ENCODE measurements around the gene NEK7. TPM values are rescaled to one million over a fixed set of nuclear protein-coding genes. Genes with fewer than 3 reads are reported as not detected.

NEK7 gene
- total and polyA plus RNA-seq, 2 experiments from 2014 or later = 25.6 to 86.9 TPM

DNA sequence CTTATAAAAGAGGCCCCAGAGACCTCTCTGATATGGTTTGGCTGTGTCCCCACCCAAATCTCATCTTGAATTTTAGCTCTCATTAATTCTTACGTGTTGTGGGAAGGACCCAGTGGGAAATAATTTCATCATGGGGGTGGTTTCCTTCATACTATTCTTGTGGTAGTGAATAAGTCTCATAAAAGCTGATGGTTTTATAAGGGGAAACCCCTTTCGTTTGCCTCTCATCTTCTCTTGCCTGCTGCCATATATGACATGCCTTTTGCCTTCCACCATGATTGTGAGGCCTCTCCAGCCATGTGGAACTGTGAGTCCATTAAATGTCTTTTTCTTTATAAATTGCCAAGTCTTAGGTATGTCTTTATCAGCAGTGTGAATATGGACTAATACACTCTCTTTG lies 22.5 kb upstream of the NEK7 start:
- WGBS (ENCODE audit: low lambda C conversion rate, missing lambda C conversion rate) = 79% methylated on average over 2 of the region's 2 CpGs
- no peaks in the 10 kb centered on the region for H3K9me3 ChIP-seq (ENCODE audit: low read depth)

DNA sequence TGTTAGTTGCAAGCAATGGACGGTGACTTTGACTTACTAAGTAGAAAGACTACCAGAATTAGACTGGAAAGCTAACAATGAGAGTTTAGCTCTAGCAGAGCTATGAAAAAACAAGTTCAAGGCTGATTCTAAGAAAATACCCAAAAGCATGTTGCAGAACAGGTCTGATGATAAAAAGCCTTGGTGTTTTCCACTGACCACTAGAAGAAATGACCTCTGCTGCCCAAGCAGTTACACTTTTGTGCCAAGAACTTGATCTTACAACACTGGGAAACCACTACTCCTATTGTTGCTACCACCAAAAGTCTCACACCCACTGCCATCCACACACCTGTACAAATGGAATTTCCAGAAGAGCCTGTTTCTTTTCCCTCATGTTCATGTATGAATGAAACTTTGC lies 21.4 kb upstream of the NEK7 start:
- H3K79me2 ChIP-seq = no peaks in the 10 kb centered on the region
- no peaks in the 10 kb centered on the region for H4K20me1 ChIP-seq (ENCODE audit: insufficient read depth, poor library complexity, severe bottlenecking)
- H3K27ac ChIP-seq = no peak overlapping the region
- DNase-seq (ENCODE audit: low spot score) = no peak
- no peaks in the 10 kb centered on the region for H3K27me3 ChIP-seq
- 39% methylated on average over 1 of the region's 1 CpG for WGBS (ENCODE audit: low lambda C conversion rate, missing lambda C conversion rate)
- H3K36me3 ChIP-seq (replicated peaks; ENCODE audit: insufficient read depth, low read depth) = no peaks in the 10 kb centered on the region
- no peak overlapping the region for H3K4me2 ChIP-seq
- H3K4me1 ChIP-seq (ENCODE audit: insufficient read depth) = no peaks in the 10 kb centered on the region
- H2AFZ ChIP-seq = no peak overlapping the region
- no peak overlapping the region for H3K4me3 ChIP-seq
- no peaks in the 10 kb centered on the region for H3K9me3 ChIP-seq (ENCODE audit: low read depth)
- no peaks in the 10 kb centered on the region for H3K9me2 ChIP-seq (replicated peaks; ENCODE audit: insufficient read depth)
- TF ChIP-seq, protein P1, sequence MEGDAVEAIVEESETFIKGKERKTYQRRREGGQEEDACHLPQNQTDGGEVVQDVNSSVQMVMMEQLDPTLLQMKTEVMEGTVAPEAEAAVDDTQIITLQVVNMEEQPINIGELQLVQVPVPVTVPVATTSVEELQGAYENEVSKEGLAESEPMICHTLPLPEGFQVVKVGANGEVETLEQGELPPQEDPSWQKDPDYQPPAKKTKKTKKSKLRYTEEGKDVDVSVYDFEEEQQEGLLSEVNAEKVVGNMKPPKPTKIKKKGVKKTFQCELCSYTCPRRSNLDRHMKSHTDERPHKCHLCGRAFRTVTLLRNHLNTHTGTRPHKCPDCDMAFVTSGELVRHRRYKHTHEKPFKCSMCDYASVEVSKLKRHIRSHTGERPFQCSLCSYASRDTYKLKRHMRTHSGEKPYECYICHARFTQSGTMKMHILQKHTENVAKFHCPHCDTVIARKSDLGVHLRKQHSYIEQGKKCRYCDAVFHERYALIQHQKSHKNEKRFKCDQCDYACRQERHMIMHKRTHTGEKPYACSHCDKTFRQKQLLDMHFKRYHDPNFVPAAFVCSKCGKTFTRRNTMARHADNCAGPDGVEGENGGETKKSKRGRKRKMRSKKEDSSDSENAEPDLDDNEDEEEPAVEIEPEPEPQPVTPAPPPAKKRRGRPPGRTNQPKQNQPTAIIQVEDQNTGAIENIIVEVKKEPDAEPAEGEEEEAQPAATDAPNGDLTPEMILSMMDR (IDR thresholded peaks at IDR 0.05; ENCODE audit: poor library complexity) = no peak
- TF ChIP-seq EZH2 (IDR thresholded peaks at IDR 0.05; ENCODE audit: borderline replicate concordance) = no peak
- TF ChIP-seq EZH2phosphoT487 (IDR thresholded peaks at IDR 0.05; ENCODE audit: low read depth, severe bottlenecking, unreplicated experiment) = no peak

More for the DNA sequence above, 22.5 kb upstream of the NEK7 start:
- no peaks in the 10 kb centered on the region for H3K4me1 ChIP-seq (ENCODE audit: insufficient read depth)
- H3K4me2 ChIP-seq = no peak overlapping the region
- H3K27me3 ChIP-seq = no peaks in the 10 kb centered on the region
- H3K4me3 ChIP-seq = no peak overlapping the region
- no peak for TF ChIP-seq EZH2 (IDR thresholded peaks at IDR 0.05; ENCODE audit: borderline replicate concordance)
- TF ChIP-seq, protein P1 (IDR thresholded peaks at IDR 0.05; ENCODE audit: poor library complexity) = no peak
- no peak for TF ChIP-seq EZH2phosphoT487 (IDR thresholded peaks at IDR 0.05; ENCODE audit: low read depth, severe bottlenecking, unreplicated experiment)
- H2AFZ ChIP-seq = no peak overlapping the region
- no peak overlapping the region for H3K27ac ChIP-seq
- no peaks in the 10 kb centered on the region for H4K20me1 ChIP-seq (ENCODE audit: insufficient read depth, poor library complexity, severe bottlenecking)
- no peak for DNase-seq (ENCODE audit: low spot score)
- H3K79me2 ChIP-seq = no peaks in the 10 kb centered on the region
- H3K9me2 ChIP-seq (replicated peaks; ENCODE audit: insufficient read depth) = no peaks in the 10 kb centered on the region
- no peaks in the 10 kb centered on the region for H3K36me3 ChIP-seq (replicated peaks; ENCODE audit: insufficient read depth, low read depth)

DNA sequence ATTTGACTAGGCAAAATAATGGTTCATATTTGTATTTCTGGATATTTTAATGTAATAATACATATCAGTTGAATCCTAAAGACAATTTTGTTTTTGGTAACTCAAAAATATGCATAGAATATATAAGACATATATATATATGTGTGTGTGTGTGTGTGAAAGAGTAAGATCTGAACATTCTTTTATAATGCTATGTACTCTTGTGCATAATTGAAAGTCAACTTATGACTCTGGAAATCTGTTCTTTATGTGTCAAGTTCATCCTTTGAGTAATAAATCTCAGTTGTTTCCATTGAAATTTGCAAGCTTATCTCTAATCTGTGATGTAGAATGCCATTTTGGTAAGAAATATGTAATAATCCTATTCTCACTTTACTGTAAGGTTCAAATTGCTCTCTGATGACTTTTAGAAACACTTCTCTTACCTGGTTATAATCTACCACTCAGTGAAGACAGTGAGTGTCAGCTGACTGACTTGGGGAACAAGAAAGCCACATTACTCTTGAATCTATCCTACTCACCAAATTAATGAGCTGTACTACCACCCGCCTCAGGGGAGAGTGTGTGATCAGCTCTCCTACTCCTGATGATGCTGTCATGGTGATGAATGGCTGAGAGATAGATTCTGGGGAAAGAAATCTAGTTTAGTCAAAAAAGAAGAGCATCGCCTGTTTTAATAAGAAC lies 15.0 kb upstream of the NEK7 start:
- WGBS (ENCODE audit: low lambda C conversion rate, missing lambda C conversion rate) = 81% methylated on average over 2 of the region's 2 CpGs
- H3K79me2 ChIP-seq = no peaks in the 10 kb centered on the region
- no peaks in the 10 kb centered on the region for H3K27me3 ChIP-seq
- H3K36me3 ChIP-seq (replicated peaks; ENCODE audit: insufficient read depth, low read depth) = no peaks in the 10 kb centered on the region
- H3K4me3 ChIP-seq = no peak overlapping the region
- no peak overlapping the region for H3K4me2 ChIP-seq
- H3K4me1 ChIP-seq (ENCODE audit: insufficient read depth) = no peaks in the 10 kb centered on the region
- DNase-seq (ENCODE audit: low spot score) = no peak
- H3K9me3 ChIP-seq (ENCODE audit: low read depth) = no peaks in the 10 kb centered on the region
- H3K9me2 ChIP-seq (replicated peaks; ENCODE audit: insufficient read depth) = no peaks in the 10 kb centered on the region
- H4K20me1 ChIP-seq (ENCODE audit: insufficient read depth, poor library complexity, severe bottlenecking) = no peaks in the 10 kb centered on the region
- H2AFZ ChIP-seq = no peak overlapping the region
- TF ChIP-seq, protein P1 (IDR thresholded peaks at IDR 0.05; ENCODE audit: poor library complexity) = no peak
- TF ChIP-seq EZH2phosphoT487 (IDR thresholded peaks at IDR 0.05; ENCODE audit: low read depth, severe bottlenecking, unreplicated experiment) (no peak), EZH2 (IDR thresholded peaks at IDR 0.05; ENCODE audit: borderline replicate concordance) (no peak)
- H3K27ac ChIP-seq = no peak overlapping the region
